HG03342 (cell line): Measurements from ENCODE around the gene MMRN2.
"Not testable (repeated sequence)": the region's sequence is repeated elsewhere in the genome, so short reads cannot be mapped to it uniquely, and the experiment has no call there.

Source experiments
- ATAC-seq: cut with Tn5 transposase; IDR thresholded peaks from one replicate; pipeline ENCODE4 v1.9.1; 2021; ENCODE audit warnings: mild to moderate bottlenecking, moderate library complexity; ENCODE audit not compliant: unreplicated experiment

The MMRN2 gene

GRCh38 chr10:86957471-86958115 lies at the start of gene MMRN2:
Gene MMRN2 (minus strand): TSS chr10:86957615. CDS start chr10:86957541, 74 bp downstream.
- no peak for ATAC-seq

DNA sequence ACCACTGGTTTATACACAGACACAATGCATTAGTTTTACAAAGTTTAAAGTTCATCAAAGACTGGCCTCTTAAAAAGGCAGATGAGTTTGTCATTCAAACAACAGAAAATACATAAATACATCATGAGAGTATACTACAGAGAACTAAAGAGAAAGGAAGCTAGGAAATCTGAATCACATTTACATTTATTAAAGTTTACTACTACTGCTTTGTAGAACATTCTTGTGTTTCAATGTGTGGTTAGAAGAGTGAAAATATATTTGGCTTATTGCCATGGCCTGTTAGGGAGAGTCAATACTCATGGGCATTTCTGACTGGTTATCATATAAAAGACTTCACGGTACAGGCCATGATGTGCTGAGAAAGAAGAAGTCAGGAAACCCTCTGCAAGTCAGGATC lies 49.7 kb upstream of the MMRN2 start:
- not testable (repeated sequence) for ATAC-seq

- ATAC-seq = no peak
Observed at GRCh38 chr10:87000491-87000890, 43.1 kb upstream of the MMRN2 start.

DNA sequence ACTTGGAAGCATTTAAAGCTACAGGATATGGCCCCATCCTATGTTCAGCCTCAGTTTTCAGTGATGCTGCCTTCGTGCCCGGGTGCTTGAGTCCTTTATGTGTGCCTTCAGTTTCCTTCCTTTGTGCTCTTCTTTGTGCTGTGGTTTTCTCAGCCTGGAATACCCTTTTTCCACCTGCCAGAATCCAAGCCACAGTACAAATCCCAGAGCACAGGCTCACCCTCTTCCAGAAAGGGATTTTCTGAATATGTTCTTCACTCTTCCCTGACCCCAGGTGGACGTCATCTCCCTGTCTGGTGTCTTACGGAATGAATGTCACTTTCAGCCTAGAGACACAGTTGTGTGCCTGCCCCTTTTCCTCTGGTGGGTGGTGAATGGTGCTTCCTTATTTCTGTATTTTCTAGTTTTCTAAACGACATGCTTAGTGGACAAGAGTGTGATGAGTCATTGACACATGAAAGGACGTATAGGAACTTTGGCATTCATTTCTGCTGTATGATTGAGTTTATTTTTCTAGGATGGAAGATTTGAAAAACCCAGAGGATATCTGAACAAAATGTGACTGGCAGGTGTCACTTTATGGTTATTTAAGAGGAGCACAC lies 42.5 kb upstream of the MMRN2 start:
- not testable (repeated sequence) for ATAC-seq

DNA sequence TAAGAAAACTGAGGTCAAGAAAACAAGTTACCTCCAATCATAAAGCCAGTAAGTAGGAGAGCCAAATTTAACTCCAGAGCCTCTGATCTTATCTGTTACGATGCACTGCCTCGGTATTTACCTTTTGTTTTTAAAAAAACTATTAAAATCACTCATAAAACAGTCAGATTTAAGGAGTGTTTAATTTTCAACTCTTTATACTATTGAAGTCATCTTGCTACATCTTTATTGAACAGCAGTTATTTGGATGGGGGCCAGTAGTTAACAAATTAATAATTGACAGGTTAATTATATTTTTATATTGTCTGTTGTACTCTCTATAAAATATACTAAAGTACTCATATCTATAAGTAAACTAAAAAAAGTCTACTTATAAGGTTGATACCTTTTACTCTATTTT lies 35.5 kb upstream of the MMRN2 start:
- no peak for ATAC-seq

GRCh38 chr10:86992456-86992855 lies 35.0 kb upstream of the MMRN2 start:
- ATAC-seq = no peak

DNA sequence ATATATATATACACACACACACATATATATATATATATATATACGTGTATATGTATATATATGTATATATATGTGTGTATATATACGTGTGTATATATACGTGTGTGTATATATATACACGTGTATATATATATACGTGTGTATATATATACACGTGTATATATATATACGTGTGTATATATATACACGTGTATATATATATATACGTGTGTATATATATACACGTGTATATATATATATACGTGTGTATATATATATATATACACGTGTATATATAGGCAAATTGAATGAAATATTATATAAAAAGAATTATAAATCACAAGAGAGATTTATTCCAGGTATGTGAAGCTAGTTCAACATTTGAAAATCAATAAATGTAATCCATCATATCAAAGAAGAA lies 33.9 kb upstream of the MMRN2 start:
- ATAC-seq = not testable (repeated sequence)

DNA sequence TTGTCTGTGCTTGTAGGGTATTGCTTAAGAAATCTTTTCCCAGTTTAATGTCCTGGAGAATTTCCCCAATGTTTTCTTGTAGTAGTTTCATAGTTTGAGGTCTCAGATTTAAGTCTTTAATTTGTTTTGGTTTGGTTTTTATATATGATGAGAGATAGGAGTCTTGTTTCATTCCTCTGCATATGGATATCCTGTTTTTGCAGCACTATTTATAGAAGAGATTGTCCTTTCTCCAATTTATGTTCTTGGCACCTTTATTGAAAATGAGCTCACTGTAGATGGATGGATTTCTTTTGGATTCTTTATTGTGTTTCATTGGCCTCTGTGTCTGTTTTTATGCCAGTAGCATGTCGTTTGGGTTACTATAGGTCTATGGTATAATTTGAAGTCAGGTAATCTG lies 31.1 kb upstream of the MMRN2 start:
- no peak for ATAC-seq

GRCh38 chr10:86984498-86984897 lies 27.1 kb upstream of the MMRN2 start:
- ATAC-seq = not testable (repeated sequence)

- ATAC-seq = no peak
Observed at GRCh38 chr10:86981716-86982115, 24.3 kb upstream of the MMRN2 start.

- ATAC-seq = not testable (repeated sequence)
Observed at GRCh38 chr10:86981020-86981419, 23.6 kb upstream of the MMRN2 start.

GRCh38 chr10:86979977-86980448 lies 22.6 kb upstream of the MMRN2 start:
- ATAC-seq = no peak

DNA sequence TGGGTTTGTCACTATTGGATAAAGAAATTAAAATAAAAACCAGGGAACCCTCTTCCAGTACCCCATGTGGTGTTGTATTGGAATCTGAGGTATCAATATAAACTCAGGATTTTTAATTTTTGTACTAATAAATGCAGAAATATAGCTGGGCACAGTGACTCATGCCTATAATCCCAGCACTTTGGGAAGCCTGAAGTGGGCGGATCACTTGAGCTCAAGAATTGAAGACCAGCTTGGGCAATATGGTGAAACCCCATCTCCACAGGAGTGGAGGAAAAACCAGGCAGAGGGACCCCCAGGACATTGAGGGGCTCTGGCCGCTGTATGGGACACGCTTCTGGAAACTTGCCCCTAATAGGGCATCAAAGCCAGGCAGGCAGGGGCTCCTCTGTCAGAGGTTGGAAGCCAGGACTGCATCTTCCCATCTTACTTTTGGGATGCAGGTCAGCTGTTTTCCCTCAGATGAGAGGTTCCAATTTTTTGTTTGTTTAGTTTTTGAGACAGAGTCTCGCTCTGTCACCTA lies 21.9 kb upstream of the MMRN2 start:
- ATAC-seq = no peak

DNA sequence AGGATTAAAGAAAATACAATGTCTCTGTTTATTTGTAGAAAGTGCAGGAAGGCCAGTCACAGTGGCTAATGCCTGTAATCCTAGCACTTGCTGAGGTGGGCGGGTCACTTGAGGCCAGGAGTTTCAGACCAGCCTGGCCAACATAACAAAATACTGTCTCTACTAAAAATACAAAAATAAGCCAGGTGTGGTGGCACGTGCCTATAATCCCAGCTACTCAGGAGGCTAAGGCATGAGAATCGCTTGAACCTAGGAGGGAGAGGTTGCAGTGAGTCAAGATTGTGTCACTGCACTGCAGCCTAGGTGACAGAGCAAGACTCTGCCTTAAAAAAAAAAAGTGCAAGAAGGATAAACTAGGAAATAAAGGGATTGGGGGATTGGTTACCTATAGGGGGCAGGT lies 21.0 kb upstream of the MMRN2 start:
- ATAC-seq = not testable (repeated sequence)

DNA sequence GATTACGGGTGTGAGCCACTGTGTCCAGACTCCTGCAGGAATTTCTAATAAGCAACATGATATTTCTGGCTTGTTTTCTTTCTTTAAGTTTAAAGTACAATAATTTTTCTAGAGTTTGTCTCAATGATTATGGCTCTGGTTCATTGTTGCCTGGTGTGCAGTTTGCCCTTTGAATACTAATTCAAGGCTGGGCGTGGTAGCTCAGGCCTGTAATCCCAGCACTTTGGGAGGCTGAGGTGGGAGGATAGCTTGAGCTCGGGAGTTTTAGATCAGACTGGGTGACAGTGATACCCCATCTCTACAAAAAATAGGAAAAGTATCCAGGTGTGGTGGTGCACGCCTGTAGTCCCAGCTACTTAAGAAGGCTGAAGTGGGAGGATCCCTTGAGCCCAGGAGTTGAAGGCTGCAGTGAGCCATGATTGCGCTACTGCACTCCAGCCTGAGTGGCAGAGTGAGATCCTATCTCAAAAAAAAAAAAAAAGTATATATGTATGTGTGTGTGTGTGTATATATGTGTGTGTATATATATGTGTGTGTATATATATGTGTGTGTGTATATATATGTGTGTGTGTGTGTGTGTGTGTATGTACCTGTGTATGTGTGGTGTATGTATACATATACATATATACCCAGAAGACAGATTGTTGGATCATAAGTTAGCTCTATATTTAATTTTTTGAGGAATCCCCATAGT lies 19.1 kb upstream of the MMRN2 start:
- no peak for ATAC-seq

DNA sequence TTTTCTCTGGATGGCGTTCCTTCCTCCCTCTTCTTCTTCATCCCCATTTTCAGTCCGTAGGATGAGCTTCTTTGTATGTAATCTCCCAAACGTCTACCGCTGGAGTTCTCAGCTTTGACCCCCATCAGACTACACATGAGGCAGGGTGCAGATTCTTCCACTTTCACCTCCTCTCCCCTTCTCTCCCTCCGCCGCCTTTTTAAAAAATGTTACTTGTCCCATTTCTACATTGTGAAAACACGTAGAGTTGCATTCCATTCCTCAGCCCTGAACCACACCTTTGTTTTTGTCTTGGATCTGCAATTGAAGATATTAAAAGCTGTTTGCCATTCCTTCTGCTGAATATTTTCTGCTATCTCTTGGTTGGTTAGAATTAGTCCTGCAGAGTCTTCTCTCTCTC lies 17.1 kb upstream of the MMRN2 start:
- ATAC-seq = no peak

GRCh38 chr10:86972613-86973380 lies 15.4 kb upstream of the MMRN2 start:
- ATAC-seq = no peak

- peak; percentile 67 for ATAC-seq
Observed at GRCh38 chr10:86971232-86971991, 14.0 kb upstream of the MMRN2 start.

DNA sequence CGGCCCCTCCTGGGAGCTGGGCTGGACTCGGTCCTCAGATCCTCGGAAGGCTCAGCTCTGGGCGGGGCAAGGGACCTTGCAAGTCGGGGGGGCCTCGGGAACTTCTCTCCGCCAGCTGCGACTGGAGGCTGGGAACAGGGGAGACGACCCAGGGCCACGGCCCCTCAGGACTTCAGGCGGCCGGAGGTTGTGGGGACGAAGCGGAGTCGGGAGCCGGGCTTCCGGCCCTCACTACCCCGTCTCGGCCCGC lies 13.5 kb upstream of the MMRN2 start:
- ATAC-seq = no peak

GRCh38 chr10:86970162-86970981 lies 13.0 kb upstream of the MMRN2 start:
- ATAC-seq = no peak
